ENCODE data around the gene PLCH2. TPM values are rescaled to one million over a fixed set of nuclear protein-coding genes. Genes with fewer than 3 reads are reported as not detected.

PLCH2 gene
- total RNA-seq, 2 donors from 2014 or later = 5.7 to 27.4 TPM

DNA sequence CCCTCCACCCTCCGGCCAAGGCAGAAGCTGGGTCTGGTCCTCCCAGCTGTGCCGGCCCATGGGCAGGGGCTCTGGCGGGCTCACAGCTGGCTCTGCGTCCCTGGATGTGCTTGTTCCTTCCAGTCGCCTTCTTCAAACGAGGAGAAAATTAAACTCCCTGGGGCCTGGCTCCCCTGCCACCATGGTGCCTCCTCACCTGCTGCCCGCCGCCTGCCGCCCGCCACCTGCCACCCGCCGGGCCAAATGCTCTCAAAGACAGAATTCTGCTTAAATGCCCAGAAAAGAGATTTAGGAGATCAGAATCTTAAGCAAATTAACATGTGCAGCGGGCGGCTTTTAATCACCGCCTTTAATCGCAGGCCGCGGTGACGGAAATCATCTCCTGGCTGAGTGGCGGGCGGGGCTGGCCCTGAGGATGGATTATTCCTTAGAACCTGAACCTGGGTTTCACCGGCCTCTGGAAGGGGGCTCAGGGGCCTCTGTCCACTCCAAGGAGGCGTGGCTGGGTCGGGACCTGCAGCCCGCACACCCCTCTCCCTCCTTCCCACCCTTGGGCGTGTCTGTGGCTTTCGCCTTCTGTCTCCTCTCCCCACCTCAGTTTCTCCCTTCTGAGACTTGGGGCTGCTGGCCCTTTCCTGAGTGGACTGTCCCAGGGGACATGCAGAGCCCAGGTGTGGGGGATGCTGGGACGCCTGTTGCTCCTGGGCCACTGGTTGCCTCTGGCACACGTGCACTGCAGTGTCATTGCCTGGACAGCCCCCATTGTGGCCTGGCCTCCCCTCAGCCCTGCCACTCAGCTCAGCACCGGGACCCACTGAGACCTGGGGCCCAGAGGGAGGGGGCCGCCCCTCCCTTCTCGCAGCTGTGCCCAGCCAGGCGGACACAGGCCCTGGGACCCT lies 10.5 kb upstream of the PLCH2 start:
- ATAC-seq (no peak), DNase-seq (no peak)
- intact Hi-C loops (cut with DNase I) = no loop called here
- Histone ChIP-seq H3K4me3 (no peak overlapping the region), H3K27ac (no peak overlapping the region), H3K4me1 (no peaks in the 10 kb centered on the region), H3K27me3 (peaks cover 0 to 4% of the 10 kb centered on the region in 2 donors), H3K9me3 (no peaks in the 10 kb centered on the region), H3K36me3 (replicated peaks in 1 of 2; ENCODE audit: insufficient read depth in 1 of 2, low read depth in 2 of 2) (no peaks in the 10 kb centered on the region)
- 57 to 63% methylated on average over 22 to 31 of the region's 33 CpGs for WGBS, 2 donors
- TF ChIP-seq, protein P1, sequence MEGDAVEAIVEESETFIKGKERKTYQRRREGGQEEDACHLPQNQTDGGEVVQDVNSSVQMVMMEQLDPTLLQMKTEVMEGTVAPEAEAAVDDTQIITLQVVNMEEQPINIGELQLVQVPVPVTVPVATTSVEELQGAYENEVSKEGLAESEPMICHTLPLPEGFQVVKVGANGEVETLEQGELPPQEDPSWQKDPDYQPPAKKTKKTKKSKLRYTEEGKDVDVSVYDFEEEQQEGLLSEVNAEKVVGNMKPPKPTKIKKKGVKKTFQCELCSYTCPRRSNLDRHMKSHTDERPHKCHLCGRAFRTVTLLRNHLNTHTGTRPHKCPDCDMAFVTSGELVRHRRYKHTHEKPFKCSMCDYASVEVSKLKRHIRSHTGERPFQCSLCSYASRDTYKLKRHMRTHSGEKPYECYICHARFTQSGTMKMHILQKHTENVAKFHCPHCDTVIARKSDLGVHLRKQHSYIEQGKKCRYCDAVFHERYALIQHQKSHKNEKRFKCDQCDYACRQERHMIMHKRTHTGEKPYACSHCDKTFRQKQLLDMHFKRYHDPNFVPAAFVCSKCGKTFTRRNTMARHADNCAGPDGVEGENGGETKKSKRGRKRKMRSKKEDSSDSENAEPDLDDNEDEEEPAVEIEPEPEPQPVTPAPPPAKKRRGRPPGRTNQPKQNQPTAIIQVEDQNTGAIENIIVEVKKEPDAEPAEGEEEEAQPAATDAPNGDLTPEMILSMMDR (IDR thresholded peaks at IDR 0.05) = no peak
- no peak for TF ChIP-seq POLR2A (IDR thresholded peaks at IDR 0.05)

DNA sequence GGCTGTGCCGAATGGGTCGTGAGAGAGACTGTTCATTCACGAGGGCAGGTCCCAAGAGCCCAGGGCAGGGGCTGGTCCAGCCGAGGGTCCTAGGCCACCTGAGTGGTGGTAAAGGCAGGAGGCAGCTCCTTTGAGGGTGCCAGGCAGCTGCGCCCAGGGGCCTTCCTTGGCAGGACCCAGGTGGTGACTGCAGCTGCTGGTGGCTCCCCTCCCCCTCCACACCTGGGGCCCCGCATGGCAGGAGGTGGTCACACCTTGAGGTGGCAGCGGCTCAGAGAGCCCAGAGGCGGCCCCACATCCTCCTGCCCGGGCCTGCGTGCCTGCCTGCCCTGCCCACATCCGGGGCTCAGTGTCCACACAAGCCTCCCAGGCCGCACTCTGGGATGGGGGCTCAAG lies 9.8 kb upstream of the PLCH2 start:
- no peaks in the 10 kb centered on the region for H3K4me1 ChIP-seq
- WGBS, 2 donors = 35% methylated on average over 12 of the region's 12 CpGs; no CpG with 5 or more reads in 1 of the 2 donors

DNA sequence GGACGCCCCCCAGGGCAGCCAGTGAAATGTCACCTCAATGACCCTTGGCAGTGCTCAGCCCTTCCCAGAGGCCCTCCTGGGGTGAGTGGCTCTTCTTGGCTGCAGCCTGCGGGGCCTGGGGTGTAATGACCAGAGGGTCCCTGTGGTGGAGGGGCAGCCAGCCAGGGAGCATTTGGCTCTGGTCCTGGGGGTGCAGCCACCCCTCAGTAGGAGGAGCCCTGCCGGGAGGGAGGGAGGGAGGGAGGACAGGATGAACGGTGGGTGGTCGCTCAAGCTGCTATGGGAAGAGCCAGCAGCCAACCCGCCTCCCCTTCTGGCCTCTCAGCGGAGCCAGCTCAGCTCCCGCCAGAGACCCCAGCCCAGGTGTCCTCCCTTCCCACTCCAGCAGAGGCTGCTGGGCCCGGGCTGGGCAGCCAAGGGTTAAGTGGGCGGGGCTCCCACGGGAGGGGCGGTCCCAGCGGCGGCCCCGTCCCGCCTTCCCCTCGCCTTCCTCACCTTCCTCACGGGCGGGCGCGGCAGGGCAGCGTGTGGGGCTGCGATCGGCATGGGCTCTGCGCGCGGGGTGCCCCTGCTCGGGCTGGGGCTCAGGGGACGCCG lies 9.0 kb upstream of the PLCH2 start:
- 5 to 10% methylated on average over 10 to 14 of the region's 30 CpGs for WGBS, 2 donors
- ATAC-seq = no peak

More for the DNA sequence above, 9.8 kb upstream of the PLCH2 start:
- Histone ChIP-seq H3K9me3 (no peaks in the 10 kb centered on the region), H3K4me3 (no peak overlapping the region), H3K36me3 (replicated peaks in 1 of 2; ENCODE audit: insufficient read depth in 1 of 2, low read depth in 2 of 2) (no peaks in the 10 kb centered on the region), H3K27ac (no peak overlapping the region), H3K27me3 (peaks cover 0 to 4% of the 10 kb centered on the region in 2 donors)
- no peak for ATAC-seq
- intact Hi-C loops (cut with DNase I) = no loop called here
- TF ChIP-seq POLR2A (IDR thresholded peaks at IDR 0.05) = no peak
- TF ChIP-seq, protein P1 (IDR thresholded peaks at IDR 0.05) = no peak
- no peak for DNase-seq

DNA sequence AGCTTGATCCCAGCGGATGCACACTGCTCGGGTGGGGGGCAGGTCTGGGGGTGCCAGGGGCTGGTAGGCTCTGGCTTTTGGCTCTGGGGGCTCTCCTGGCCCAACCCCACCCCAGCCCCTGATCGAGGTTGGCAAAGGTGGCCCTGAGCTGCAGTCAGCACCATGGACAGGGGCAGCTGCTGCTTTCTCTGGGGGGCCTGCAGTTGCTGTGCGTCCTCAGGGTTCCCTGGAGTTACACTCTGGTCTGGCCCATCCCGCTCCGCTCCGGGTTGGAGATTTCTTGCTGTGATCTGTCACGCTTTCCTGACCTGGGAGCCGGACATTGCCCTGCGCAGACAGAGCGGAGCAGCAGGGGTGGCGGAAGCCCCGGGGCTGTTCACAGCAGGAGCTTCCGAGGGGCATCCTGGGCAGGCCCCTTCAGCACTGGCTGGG lies 8.0 kb upstream of the PLCH2 start:
- ATAC-seq = no peak
- WGBS, 2 donors = 11 to 30% methylated on average over 7 to 13 of the region's 14 CpGs
- intact Hi-C loops (cut with DNase I) = no loop called here
- Histone ChIP-seq H3K4me3 (no peak overlapping the region), H3K27me3 (peaks cover 0 to 4% of the 10 kb centered on the region in 2 donors), H3K36me3 (replicated peaks in 1 of 2; ENCODE audit: insufficient read depth in 1 of 2, low read depth in 2 of 2) (no peaks in the 10 kb centered on the region), H3K4me1 (no peaks in the 10 kb centered on the region), H3K9me3 (no peaks in the 10 kb centered on the region), H3K27ac (no peak overlapping the region)
- peak in 1 of 4 donors; percentile 23 for DNase-seq
- TF ChIP-seq POLR2A (IDR thresholded peaks at IDR 0.05) = no peak
- TF ChIP-seq, protein P1 (IDR thresholded peaks at IDR 0.05) = no peak

More for the DNA sequence above, 9.0 kb upstream of the PLCH2 start:
- TF ChIP-seq, protein P1 (IDR thresholded peaks at IDR 0.05) = no peak
- no peak for TF ChIP-seq POLR2A (IDR thresholded peaks at IDR 0.05)
- Histone ChIP-seq H3K9me3 (no peaks in the 10 kb centered on the region), H3K27me3 (peaks cover 0 to 4% of the 10 kb centered on the region in 2 donors), H3K27ac (no peak overlapping the region), H3K4me3 (no peak overlapping the region), H3K4me1 (no peaks in the 10 kb centered on the region), H3K36me3 (replicated peaks in 1 of 2; ENCODE audit: insufficient read depth in 1 of 2, low read depth in 2 of 2) (no peaks in the 10 kb centered on the region)
- peak in 1 of 4 donors; percentile 22 for DNase-seq
- intact Hi-C loops (cut with DNase I) = no loop called here

Measured in body of pancreas (tissue), 4 donors.